Cardiac muscle cell (in vitro differentiated cells and primary cell): ENCODE data around the gene TMEM9. TPM values are rescaled to one million over a fixed set of nuclear protein-coding genes. Genes with fewer than 3 reads are reported as not detected.

Source experiments
- DNase-seq, 2 donors: peaks; one replicate each; pipeline versions ENCODE4 v3.0.0 to v3.0.0-alpha.2; 2010 to 2017; ENCODE audit warnings: low read depth in 1 of 2, low spot score in 1 of 2
- H3K27ac ChIP-seq: fragments of 200-600 bp; sonication (generic); 2 replicates; pipeline ENCODE4 v1.5.1; 2016
- H3K27me3 ChIP-seq: fragments of 200-600 bp; sonication (generic); 2 replicates; pipeline ENCODE4 v1.6.0; 2016; ENCODE audit warnings: control low read depth
- H3K36me3 ChIP-seq: fragments of 200-600 bp; sonication (generic); 2 replicates; pipeline ENCODE4 v1.5.1; 2016; ENCODE audit warnings: control low read depth
- H3K4me1 ChIP-seq: fragments of 200-600 bp; sonication (generic); 2 replicates; pipeline ENCODE4 v1.8.1; 2017; ENCODE audit warnings: low read depth, mild to moderate bottlenecking, mixed run types
- H3K4me3 ChIP-seq: fragments of 200-600 bp; sonication (generic); 2 replicates; pipeline ENCODE4 v1.5.1; 2016; ENCODE audit warnings: mild to moderate bottlenecking
- H3K9me3 ChIP-seq: fragments of 200-600 bp; sonication (generic); 2 replicates; pipeline ENCODE4 v1.5.1; 2017; ENCODE audit warnings: low read depth, mild to moderate bottlenecking, control low read depth
- polyA plus RNA-seq: library from polyadenylated mRNA; unstranded; fragments of >200 nt; fragmentation: Nextera tagmentation; extraction: Ambion mirVana; gene quantifications from 2 replicates; pipeline ENCODE4 v1.2.1, GENCODE V29; 2016
- total RNA-seq: library from RNA; depleted of rRNA; stranded (reverse); fragments of >200 nt; gene quantifications from 2 replicates; pipeline ENCODE4 v1.2.3, GENCODE V29; 2016
- TF ChIP-seq, protein P1 (sequence below): IDR thresholded peaks from 2 replicates; pipeline ENCODE4 v1.5.1; 2012; ENCODE audit warnings: low read depth, mild to moderate bottlenecking, low read length

Gene TMEM9
- total and polyA plus RNA-seq, 2 experiments from 2014 or later, result 171 to 215 TPM

GRCh38 chr1:201119206-201120197 lies 34.8 kb downstream of the TMEM9 start:
- H3K4me3 ChIP-seq, result no peak overlapping the region
- no peak overlapping the region for H3K27ac ChIP-seq
- no peaks in the 10 kb centered on the region for H3K4me1 ChIP-seq
- DNase-seq, result peak; percentile 58 to 67
- H3K27me3 ChIP-seq, result peaks cover 39% of the 10 kb centered on the region
- TF ChIP-seq, protein P1, sequence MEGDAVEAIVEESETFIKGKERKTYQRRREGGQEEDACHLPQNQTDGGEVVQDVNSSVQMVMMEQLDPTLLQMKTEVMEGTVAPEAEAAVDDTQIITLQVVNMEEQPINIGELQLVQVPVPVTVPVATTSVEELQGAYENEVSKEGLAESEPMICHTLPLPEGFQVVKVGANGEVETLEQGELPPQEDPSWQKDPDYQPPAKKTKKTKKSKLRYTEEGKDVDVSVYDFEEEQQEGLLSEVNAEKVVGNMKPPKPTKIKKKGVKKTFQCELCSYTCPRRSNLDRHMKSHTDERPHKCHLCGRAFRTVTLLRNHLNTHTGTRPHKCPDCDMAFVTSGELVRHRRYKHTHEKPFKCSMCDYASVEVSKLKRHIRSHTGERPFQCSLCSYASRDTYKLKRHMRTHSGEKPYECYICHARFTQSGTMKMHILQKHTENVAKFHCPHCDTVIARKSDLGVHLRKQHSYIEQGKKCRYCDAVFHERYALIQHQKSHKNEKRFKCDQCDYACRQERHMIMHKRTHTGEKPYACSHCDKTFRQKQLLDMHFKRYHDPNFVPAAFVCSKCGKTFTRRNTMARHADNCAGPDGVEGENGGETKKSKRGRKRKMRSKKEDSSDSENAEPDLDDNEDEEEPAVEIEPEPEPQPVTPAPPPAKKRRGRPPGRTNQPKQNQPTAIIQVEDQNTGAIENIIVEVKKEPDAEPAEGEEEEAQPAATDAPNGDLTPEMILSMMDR, result peak; percentile 84
- no peaks in the 10 kb centered on the region for H3K36me3 ChIP-seq
- H3K9me3 ChIP-seq, result no peaks in the 10 kb centered on the region

DNA sequence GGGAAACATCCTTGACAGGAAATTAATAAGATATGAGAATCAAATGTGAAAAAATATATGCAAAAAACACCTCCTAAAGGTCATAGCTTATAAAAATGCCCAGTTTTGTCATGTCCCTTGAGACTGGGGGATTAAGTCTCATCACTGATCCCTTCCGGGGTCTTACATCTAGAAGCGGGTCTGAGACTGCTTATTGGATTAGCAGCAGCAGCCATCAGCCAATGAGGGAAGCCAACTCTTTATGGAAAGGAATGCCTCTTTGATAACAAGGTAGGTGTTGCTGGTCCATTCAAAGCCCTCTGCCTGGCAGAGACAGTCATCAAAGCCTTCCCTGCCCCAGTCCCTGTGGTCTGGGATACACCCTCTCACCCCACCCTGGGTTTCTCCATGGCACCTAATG lies 38.2 kb downstream of the TMEM9 start:
- peaks cover 25% of the 10 kb centered on the region for H3K27me3 ChIP-seq

GRCh38 chr1:201115390-201115937 lies 38.8 kb downstream of the TMEM9 start:
- Histone ChIP-seq H3K9me3 (no peaks in the 10 kb centered on the region), H3K36me3 (no peaks in the 10 kb centered on the region), H3K4me1 (peaks cover 6% of the 10 kb centered on the region), H3K27me3 (peaks cover 25% of the 10 kb centered on the region), H3K4me3 (no peak overlapping the region), H3K27ac (no peak overlapping the region)
- no peak for DNase-seq
- TF ChIP-seq, protein P1, result no peak

More for the DNA sequence above, 38.2 kb downstream of the TMEM9 start:
- no peak for DNase-seq
- no peak overlapping the region for H3K27ac ChIP-seq
- TF ChIP-seq, protein P1, result no peak
- H3K4me3 ChIP-seq, result no peak overlapping the region
- peaks cover 6% of the 10 kb centered on the region for H3K4me1 ChIP-seq
- no peaks in the 10 kb centered on the region for H3K9me3 ChIP-seq
- H3K36me3 ChIP-seq, result no peaks in the 10 kb centered on the region

DNA sequence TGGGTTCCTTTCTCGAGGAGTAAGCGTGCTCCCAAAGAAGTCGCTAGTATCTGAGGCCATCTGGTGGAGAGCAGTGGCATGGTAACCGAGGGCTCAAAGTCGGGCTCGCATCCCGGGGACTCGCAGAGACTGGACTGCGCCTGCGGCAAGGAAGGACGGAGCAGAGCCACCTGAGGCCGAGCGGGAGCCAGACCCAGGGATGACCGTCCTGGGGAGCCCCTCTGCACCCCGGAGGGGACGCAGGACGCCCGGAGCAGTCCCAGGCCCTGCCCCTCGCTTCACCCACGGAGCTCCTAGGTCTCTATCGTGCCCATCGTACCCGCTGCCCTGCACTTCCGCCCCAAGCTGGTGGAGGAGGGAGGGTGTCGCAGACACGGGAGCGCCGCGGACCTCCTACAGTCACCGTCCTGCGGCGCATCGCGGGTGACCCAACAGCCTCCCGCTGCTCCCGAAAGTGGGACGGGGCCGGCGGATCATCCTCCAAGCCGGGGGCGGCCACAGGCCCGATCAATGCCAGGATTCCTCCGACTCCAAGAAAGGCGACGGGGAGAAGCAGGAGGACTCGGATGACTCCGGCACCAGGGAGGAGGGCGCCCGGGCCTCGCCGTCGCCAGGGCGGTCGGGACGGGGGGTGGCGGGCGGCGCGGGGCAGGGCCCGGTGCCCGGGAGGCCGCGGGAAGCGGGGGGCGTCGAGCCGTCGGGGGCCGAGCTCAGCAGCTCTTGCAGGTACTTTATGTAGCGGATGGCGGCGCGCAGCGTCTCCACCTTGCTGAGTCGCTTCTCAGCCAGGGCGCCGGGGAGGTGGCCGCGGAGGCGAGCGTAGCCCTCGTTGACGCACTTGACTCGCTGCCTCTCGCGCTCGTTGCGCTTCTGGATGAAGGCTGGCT lies 39.8 kb downstream of the TMEM9 start:
- no peaks in the 10 kb centered on the region for H3K36me3 ChIP-seq
- H3K27me3 ChIP-seq, result peaks cover 25% of the 10 kb centered on the region
- DNase-seq, result peak; percentile 94 to 95
- H3K4me3 ChIP-seq, result peak overlapping the region; percentile 46
- H3K27ac ChIP-seq, result no peak overlapping the region
- H3K9me3 ChIP-seq, result no peaks in the 10 kb centered on the region
- TF ChIP-seq, protein P1, result peak; percentile 89
- H3K4me1 ChIP-seq, result peaks cover 6% of the 10 kb centered on the region
